GM12873 (cell line): ENCODE results near the gene CITED2.

Experiments
- CTCF ChIP-seq: IDR thresholded peaks from 2 replicates; pipeline ENCODE4 v1.5.1; 2012; ENCODE audit warnings: low read depth, mild to moderate bottlenecking, moderate library complexity, low read length, control low read depth; ENCODE audit not compliant: insufficient read depth; ENCODE audit errors: missing control alignments

Gene CITED2

GRCh38 chr6:139394027-139394649, 19.7 kb upstream of the CITED2 start:
- no peak for TF ChIP-seq CTCF

- TF ChIP-seq CTCF, result no peak
Measured at GRCh38 chr6:139392794-139393193, 18.3 kb upstream of the CITED2 start.

GRCh38 chr6:139391709-139392108, 17.3 kb upstream of the CITED2 start:
- no peak for TF ChIP-seq CTCF

GRCh38 chr6:139390447-139390846, 16.0 kb upstream of the CITED2 start:
- no peak for TF ChIP-seq CTCF

- no peak for TF ChIP-seq CTCF
Measured at GRCh38 chr6:139388384-139388783, 13.9 kb upstream of the CITED2 start.

- no peak for TF ChIP-seq CTCF
Measured at GRCh38 chr6:139386404-139386803, 12.0 kb upstream of the CITED2 start.

- TF ChIP-seq CTCF, result no peak
Measured at GRCh38 chr6:139381216-139381865, 6.9 kb upstream of the CITED2 start.
